Astrocyte (in vitro differentiated cells and primary cell): Measurements from ENCODE around the gene MED13L. TPM values are rescaled to one million over a fixed set of nuclear protein-coding genes. Genes with fewer than 3 reads are reported as not detected.

ENCODE experiments used
- DNase-seq: peaks from one replicate; pipeline ENCODE4 v3.0.0-alpha.2; 2010; ENCODE audit warnings: low read depth
- FAIRE-seq: peaks from 2 replicates; lab custom pipeline; 2011; peaks lifted over from hg19 to GRCh38; lab: Jason Lieb, UNC
- H2AFZ ChIP-seq: 2 replicates; pipeline ENCODE4 v1.6.0; 2012; ENCODE audit warnings: low read depth, low read length, inconsistent platforms
- H3K27ac ChIP-seq: 2 replicates; pipeline ENCODE4 v1.5.1; 2011; ENCODE audit warnings: low read depth, low read length, inconsistent platforms
- H3K27me3 ChIP-seq: 2 replicates; pipeline ENCODE4 v1.6.0; 2011; ENCODE audit warnings: low read length, inconsistent platforms; ENCODE audit not compliant: insufficient read depth
- H3K36me3 ChIP-seq: 2 replicates; pipeline ENCODE4 v1.5.1; 2011; ENCODE audit warnings: low read length, inconsistent platforms; ENCODE audit not compliant: insufficient read depth
- H3K4me1 ChIP-seq: 2 replicates; pipeline ENCODE4 v1.5.1; 2011; ENCODE audit warnings: low read length, inconsistent platforms; ENCODE audit not compliant: insufficient read depth
- H3K4me2 ChIP-seq: 2 replicates; pipeline ENCODE4 v1.6.0; 2012; ENCODE audit warnings: low read length, inconsistent platforms
- H3K4me3 ChIP-seq: 2 replicates; pipeline ENCODE4 v1.5.1; 2011; ENCODE audit warnings: low read depth, mild to moderate bottlenecking, low read length, inconsistent platforms; ENCODE audit not compliant: insufficient read depth
- H3K79me2 ChIP-seq: 2 replicates; pipeline ENCODE4 v1.6.0; 2012; ENCODE audit warnings: mild to moderate bottlenecking, low read length, inconsistent platforms; ENCODE audit not compliant: insufficient read depth
- H3K9ac ChIP-seq: 2 replicates; pipeline ENCODE4 v1.6.0; 2012; ENCODE audit warnings: mild to moderate bottlenecking, low read length, inconsistent platforms
- H3K9me3 ChIP-seq: 2 replicates; pipeline ENCODE4 v1.5.1; 2012; ENCODE audit warnings: low read depth, mild to moderate bottlenecking, low read length, inconsistent platforms; ENCODE audit not compliant: insufficient read depth
- H4K20me1 ChIP-seq: 2 replicates; pipeline ENCODE4 v1.6.0; 2012; ENCODE audit warnings: low read length, inconsistent platforms; ENCODE audit not compliant: insufficient read depth
- H3K27ac Mint-ChIP-seq: one replicate; pipeline ENCODE4 v1.8.0; 2021; ENCODE audit warnings: mild to moderate bottlenecking, mixed read lengths; ENCODE audit not compliant: unreplicated experiment
- H3K27me3 Mint-ChIP-seq: one replicate; pipeline ENCODE4 v1.8.0; 2021; ENCODE audit warnings: low read depth, mixed read lengths; ENCODE audit not compliant: unreplicated experiment
- H3K36me3 Mint-ChIP-seq: one replicate; pipeline ENCODE4 v1.8.0; 2021; ENCODE audit warnings: low read depth, mixed read lengths; ENCODE audit not compliant: unreplicated experiment
- H3K4me1 Mint-ChIP-seq: one replicate; pipeline ENCODE4 v1.8.0; 2021; ENCODE audit warnings: low read depth, mixed read lengths; ENCODE audit not compliant: unreplicated experiment
- H3K4me3 Mint-ChIP-seq: one replicate; pipeline ENCODE4 v1.8.0; 2021; ENCODE audit warnings: mild to moderate bottlenecking, moderate library complexity, mixed read lengths; ENCODE audit not compliant: unreplicated experiment
- H3K9me3 Mint-ChIP-seq: one replicate; pipeline ENCODE4 v1.8.0; 2021; ENCODE audit warnings: mild to moderate bottlenecking, mixed read lengths; ENCODE audit not compliant: unreplicated experiment
- EZH2 ChIP-seq: IDR thresholded peaks from 2 replicates; pipeline ENCODE4 v1.6.1; 2012; ENCODE audit warnings: mild to moderate bottlenecking, low read length, inconsistent platforms; ENCODE audit not compliant: insufficient read depth
- total RNA-seq: library from RNA; stranded (reverse); gene quantifications from 2 replicates; pipeline ENCODE4 v1.2.1, GENCODE V29; 2021
- TF ChIP-seq, protein P1 (sequence below): IDR thresholded peaks from 2 replicates; pipeline ENCODE4 v1.5.1; 2011; ENCODE audit warnings: low read depth, mild to moderate bottlenecking, inconsistent platforms, low read length, moderate library complexity; ENCODE audit not compliant: insufficient read depth

Gene MED13L
- total RNA-seq, 1 donor from 2014 or later, result 153 TPM

DNA sequence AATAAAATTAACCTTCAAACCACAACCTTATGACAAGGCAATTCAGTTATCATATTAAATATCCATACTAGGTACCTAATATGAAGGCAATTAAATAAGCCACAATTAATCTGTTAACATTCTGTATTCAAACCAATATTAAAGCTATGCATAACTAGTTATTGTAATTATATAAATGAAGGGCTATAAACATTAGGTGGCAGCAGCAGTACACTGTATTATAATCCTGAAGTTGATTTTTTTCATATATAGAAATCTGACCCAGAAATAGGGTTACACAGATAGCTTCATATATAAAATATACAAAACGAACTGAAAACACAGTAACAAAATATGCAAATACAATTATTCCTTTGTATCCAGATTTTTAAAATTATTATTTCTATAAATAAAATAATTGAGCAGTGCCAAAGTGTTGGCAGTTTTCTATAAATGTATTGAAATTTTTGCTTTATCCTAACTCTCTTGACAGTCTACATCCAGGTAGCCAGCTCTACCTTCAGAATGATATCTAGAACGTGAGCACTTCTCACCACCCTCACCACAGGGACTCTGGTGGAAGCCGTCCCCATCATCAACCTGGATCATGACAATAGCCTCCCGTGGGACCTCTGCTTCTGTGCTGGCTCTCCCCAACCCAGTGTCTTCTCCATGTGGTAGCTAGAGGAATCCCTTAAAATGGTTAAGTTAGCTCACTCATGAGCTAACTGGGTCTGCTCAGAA lies 136.2 kb downstream of the MED13L start:
- Histone ChIP-seq H2AFZ (no peak overlapping the region), H3K4me1 (peaks cover 48% of the 10 kb centered on the region), H3K9me3 (no peaks in the 10 kb centered on the region), H3K27ac (no peak overlapping the region), H4K20me1 (peaks cover 87% of the 10 kb centered on the region), H3K4me2 (no peak overlapping the region), H3K9ac (no peak overlapping the region), H3K79me2 (peaks cover 91% of the 10 kb centered on the region), H3K4me3 (no peak overlapping the region), H3K36me3 (no peaks in the 10 kb centered on the region), H3K27me3 (no peaks in the 10 kb centered on the region)
- DNase-seq, result no peak
- Mint-ChIP-seq H3K27me3 (no peaks in the 10 kb centered on the region), H3K27ac (peak overlapping the region; percentile 13), H3K9me3 (no peaks in the 10 kb centered on the region), H3K4me1 (peaks cover 59% of the 10 kb centered on the region), H3K36me3 (peaks cover 4% of the 10 kb centered on the region), H3K4me3 (no peak overlapping the region)
- no peak for TF ChIP-seq EZH2
- TF ChIP-seq, protein P1, sequence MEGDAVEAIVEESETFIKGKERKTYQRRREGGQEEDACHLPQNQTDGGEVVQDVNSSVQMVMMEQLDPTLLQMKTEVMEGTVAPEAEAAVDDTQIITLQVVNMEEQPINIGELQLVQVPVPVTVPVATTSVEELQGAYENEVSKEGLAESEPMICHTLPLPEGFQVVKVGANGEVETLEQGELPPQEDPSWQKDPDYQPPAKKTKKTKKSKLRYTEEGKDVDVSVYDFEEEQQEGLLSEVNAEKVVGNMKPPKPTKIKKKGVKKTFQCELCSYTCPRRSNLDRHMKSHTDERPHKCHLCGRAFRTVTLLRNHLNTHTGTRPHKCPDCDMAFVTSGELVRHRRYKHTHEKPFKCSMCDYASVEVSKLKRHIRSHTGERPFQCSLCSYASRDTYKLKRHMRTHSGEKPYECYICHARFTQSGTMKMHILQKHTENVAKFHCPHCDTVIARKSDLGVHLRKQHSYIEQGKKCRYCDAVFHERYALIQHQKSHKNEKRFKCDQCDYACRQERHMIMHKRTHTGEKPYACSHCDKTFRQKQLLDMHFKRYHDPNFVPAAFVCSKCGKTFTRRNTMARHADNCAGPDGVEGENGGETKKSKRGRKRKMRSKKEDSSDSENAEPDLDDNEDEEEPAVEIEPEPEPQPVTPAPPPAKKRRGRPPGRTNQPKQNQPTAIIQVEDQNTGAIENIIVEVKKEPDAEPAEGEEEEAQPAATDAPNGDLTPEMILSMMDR, result no peak
- no peak for FAIRE-seq

DNA sequence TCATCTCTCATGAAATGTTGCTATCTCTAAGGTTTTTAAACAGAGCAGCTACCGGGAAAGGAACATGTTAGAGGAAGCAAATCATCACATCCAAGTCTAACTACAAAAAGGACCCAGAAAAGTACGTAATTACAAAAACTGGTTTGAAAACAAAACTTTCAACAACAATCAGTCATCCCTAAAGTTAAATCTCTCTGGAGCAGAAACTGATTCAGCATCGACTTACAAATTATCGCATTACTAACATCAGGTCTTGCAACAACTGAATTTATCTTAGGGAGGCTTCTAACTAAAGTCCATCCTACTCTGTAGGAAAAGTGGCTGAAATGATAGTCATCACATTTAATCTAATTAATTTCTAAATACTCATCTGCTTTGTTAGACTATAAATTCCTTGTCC lies 137.0 kb downstream of the MED13L start:
- FAIRE-seq (no peak), DNase-seq (no peak)
- Histone ChIP-seq H3K9me3 (no peaks in the 10 kb centered on the region), H3K36me3 (no peaks in the 10 kb centered on the region), H3K27ac (no peak overlapping the region), H3K4me3 (no peak overlapping the region), H2AFZ (no peak overlapping the region), H4K20me1 (peaks cover 85% of the 10 kb centered on the region), H3K27me3 (no peaks in the 10 kb centered on the region), H3K4me2 (no peak overlapping the region), H3K4me1 (peaks cover 49% of the 10 kb centered on the region), H3K9ac (no peak overlapping the region), H3K79me2 (peaks cover 89% of the 10 kb centered on the region)
- Mint-ChIP-seq H3K27ac (peak overlapping the region; percentile 67), H3K4me3 (no peak overlapping the region), H3K36me3 (peaks cover 3% of the 10 kb centered on the region), H3K27me3 (no peaks in the 10 kb centered on the region), H3K9me3 (no peaks in the 10 kb centered on the region), H3K4me1 (peaks cover 64% of the 10 kb centered on the region)
- TF ChIP-seq, protein P1, result no peak
- TF ChIP-seq EZH2, result no peak

DNA sequence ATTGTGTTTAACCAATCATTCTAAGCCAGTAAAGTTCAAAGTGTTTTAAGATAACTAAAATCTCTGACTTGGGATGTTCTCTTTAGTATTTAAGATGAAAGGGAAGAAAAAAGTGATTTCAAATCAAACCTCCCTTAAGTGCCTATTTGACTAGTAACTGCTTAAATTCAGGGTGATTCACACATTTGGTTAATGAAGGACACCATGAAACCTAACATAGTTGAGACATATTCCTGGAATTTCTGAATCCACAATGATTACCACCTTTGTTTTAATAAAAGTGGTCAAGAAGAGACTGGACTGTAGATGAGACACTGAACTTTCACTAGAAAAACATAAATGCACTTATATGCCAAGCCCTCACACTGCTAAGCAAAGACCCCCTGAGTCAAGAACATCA lies 138.7 kb downstream of the MED13L start:
- no peak for TF ChIP-seq EZH2
- TF ChIP-seq, protein P1, result no peak
- H3K9me3 Mint-ChIP-seq, result no peaks in the 10 kb centered on the region
- no peak overlapping the region for H3K4me3 Mint-ChIP-seq
- no peaks in the 10 kb centered on the region for H3K9me3 ChIP-seq
- H3K9ac ChIP-seq, result peak overlapping the region; percentile 24
- no peaks in the 10 kb centered on the region for H3K36me3 ChIP-seq
- peaks cover 65% of the 10 kb centered on the region for H3K4me1 Mint-ChIP-seq
- H3K27me3 ChIP-seq, result no peaks in the 10 kb centered on the region
- no peaks in the 10 kb centered on the region for H3K27me3 Mint-ChIP-seq
- H3K4me2 ChIP-seq, result peak overlapping the region; percentile 61
- peak overlapping the region; percentile 51 for H3K27ac ChIP-seq
- H2AFZ ChIP-seq, result no peak overlapping the region
- peak overlapping the region; percentile 50 for H3K27ac Mint-ChIP-seq
- peak overlapping the region; percentile 4 for H3K4me3 ChIP-seq
- peak; percentile 79 for DNase-seq
- peak; percentile 84 for FAIRE-seq
- H4K20me1 ChIP-seq, result peaks cover 83% of the 10 kb centered on the region
- peaks cover 51% of the 10 kb centered on the region for H3K4me1 ChIP-seq
- H3K79me2 ChIP-seq, result peaks cover 89% of the 10 kb centered on the region
- peaks cover 3% of the 10 kb centered on the region for H3K36me3 Mint-ChIP-seq
